T1000 (cell line): ENCODE data around the gene RRAGA.
"Not testable (repeated sequence)": the region's sequence is repeated elsewhere in the genome, so short reads cannot be mapped to it uniquely, and the experiment has no call there.

ENCODE experiments used
- DNase-seq: peaks from one replicate; lab custom pipeline; 2025; ENCODE audit warnings: mixed read lengths; lab: John Stamatoyannopoulos, UW

The RRAGA gene

DNA sequence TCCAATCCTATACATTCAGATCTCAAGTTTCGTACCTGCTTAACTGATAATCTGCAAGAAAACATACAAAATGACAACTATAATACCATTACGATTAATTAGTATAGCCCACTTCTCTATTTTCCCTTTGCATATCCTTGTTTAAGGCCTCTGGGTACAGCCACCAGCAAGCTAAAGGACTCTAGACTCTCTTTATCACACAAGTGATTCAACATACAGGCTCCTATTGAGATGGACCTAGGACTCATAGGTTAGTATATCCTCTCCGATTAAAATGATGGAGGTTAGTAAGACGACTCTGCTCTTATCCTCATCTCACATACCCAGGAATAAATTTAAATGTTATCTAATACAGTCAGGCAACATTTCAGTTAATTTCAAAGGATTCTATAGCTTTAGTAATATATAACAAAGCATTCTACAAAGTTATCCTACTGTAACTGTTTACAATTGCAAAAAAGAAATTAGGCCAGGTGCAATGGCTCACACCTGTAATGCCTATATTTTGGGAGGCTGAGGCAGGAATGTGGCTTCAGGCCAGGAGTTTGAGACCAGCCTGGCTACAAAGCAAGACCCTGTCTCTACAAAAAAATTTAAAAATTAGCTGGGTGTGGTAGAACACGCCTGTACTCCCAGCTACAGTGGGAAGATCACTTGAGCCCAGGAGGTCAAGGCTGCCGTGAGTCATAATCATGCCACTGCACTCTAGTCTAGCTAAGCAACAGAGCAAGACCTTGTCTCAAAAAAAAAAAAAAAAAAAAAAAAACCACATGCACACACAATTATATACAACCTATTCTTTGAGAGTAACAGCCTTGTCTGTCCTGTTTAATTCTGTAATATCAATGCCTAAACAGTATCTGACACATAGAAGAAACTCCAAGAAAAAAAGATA, 38.1 kb downstream of the RRAGA start:
- no peak for DNase-seq

DNA sequence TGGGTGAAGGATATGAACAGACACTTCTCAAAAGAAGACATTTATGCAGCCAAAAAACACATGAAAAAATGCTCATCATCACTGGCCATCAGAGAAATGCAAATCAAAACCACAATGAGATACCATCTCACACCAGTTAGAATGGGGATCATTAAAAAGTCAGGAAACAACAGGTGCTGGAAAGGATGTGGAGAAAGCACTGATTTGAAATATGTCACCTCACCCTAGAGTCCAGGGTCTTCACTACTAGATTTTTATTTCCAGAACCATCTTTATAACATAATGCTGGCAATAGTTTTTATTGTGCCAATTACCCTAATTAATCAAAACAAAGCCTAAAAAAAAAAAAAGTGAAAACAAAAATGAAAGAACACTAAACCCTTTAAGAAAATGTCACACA, 48.2 kb downstream of the RRAGA start:
- not testable (repeated sequence) for DNase-seq
